Stimulated activated CD8-positive, alpha-beta memory T cell treated with anti-CD3 and anti-CD28 coated beads, Interleukin-7, amount 100 ng/mL, for 48 hours (primary cell): ENCODE results near the gene KRT39.
"Not testable (repeated sequence)": the region's sequence is repeated elsewhere in the genome, so short reads cannot be mapped to it uniquely, and the experiment has no call there.

ENCODE experiments used
- DNase-seq, 2 donors: peaks; one replicate each; pipeline ENCODE4 v3.0.0-alpha.2; 2020; ENCODE audit warnings: low read depth in 1 of 2; ENCODE audit errors: extremely low read depth in 1 of 2

KRT39 gene

DNA sequence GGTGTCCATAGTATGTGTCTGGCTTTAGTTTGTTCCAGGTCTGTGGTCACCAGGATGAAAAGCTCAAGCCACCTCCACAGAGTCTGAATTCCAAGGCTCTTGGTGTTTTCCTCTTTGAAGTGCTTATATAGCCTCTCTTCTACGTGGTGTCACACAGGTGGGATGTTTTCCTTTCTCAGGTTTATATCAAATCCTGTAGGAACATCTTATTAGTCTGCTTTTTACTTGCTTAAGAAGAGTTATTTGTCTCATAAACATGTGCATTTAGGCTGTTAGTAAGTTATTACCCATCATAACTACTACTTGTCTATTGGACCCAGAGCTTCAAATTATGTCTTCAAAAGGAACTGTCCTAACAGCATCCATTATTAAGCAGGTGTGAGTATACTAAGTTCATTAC, at the start of gene KRT39:
Gene KRT39 (minus strand): TSS at position 101 of the 400 bp plus-strand sequence. CDS start 92 bp downstream, at position 9.
- DNase-seq, result no peak

DNA sequence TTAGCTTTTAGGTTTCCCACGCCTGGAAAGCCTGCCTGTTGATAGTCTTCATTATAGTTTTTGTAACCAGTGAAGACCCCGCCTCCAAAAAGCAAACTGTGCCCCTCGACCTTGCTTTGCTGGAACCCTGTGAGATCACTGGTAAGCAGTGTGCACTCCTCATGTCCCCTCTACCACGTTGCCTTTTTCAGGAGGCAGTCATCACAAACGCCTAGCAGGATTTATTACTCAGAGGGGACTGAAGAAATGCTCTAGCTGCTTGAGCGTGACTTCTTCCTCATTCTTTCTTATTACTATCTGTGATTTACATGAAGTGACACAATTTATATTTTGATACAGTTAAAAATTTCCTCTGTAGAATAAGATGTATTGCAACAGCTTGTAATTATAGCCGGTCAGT, 48.7 kb upstream of the KRT39 start:
- no peak for DNase-seq

DNA sequence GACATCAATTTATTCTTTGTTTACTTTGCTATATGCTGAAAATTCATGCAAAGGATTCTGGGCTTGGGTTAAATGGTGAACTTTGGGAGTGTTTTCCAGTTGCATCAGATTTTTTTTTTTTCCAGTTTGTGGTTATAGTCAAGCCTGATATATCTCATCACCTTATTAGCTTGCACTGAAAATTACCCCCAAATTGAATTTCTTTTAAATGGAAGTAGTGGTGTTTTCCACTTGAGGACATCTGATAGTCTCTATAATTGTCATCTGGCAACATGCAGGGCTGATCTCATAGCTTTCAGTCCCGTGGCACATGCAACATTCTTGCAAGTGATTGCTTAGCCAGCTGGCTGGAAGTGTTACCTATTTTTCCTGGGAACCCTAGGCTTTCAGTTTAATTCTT, 46.9 kb upstream of the KRT39 start:
- no peak for DNase-seq

- DNase-seq, result no peak
Observed at GRCh38 chr17:41013181-41013580, 46.4 kb upstream of the KRT39 start.

DNA sequence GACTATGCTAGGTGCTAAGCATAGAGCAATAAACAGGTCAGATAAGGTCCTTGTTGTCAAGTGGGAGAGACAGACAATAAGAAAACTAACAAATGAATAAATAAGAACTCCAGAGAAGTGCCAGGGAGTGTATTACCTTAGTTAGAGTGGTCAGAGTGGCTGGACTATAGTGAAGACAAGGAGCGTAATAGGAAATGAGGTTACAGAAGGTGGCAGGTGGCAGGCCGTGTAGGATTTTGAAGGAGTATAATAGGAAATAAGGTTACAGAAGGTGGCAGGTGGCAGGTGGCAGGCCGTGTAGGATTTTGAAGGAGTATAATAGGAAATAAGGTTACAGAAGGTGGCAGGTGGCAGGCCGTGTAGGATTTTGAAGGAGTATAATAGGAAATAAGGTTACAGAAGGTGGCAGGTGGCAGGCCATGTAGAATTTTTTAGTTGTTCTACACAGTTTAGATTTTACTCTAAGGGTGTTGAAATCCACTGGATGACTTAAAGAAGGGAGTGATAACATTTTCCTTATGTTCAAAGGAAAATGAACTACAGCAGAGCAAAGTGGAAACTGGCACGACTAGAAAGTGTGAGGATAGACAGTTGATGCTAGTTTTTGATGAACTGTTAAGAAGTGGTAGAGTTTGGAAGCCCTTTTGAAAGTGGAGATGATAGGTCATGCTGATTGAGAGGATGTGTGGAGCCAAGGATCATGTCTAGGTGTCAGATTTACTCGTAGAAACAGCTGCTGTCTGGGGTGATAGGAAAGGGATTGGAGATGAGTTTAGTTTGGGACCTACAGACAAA, 45.8 kb upstream of the KRT39 start:
- no peak for DNase-seq

GRCh38 chr17:41010441-41010840, 43.7 kb upstream of the KRT39 start:
- DNase-seq, result no peak

GRCh38 chr17:41009936-41010335, 43.2 kb upstream of the KRT39 start:
- DNase-seq, result no peak

DNA sequence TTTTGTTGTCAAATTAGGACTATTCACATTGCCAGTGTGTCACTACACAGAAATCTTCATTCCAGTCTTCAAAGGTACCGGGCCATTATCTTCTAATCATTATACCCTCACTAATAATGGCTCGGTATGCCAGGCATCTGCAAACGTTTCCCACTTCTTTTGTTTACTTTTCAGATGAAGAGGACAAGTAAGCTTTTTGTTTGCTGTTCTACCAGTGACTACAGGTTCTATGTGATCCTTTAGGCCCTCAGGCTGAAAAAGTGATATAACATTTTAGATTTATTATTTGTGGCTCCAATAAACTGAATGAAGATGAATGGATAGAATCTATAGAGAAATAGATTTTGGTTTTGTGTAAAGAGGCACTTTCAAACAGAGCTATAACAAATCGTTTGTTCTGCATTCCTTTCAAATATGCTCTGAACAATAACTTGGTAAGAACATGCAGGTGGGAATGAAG, 42.6 kb upstream of the KRT39 start:
- DNase-seq, result no peak

- DNase-seq, result no peak
Observed at GRCh38 chr17:41008811-41009210, 42.1 kb upstream of the KRT39 start, which contains the start of gene KRTAP3-1. Gene KRTAP3-1 (minus strand): TSS chr17:41009128. CDS start chr17:41009074, 54 bp downstream.

DNA sequence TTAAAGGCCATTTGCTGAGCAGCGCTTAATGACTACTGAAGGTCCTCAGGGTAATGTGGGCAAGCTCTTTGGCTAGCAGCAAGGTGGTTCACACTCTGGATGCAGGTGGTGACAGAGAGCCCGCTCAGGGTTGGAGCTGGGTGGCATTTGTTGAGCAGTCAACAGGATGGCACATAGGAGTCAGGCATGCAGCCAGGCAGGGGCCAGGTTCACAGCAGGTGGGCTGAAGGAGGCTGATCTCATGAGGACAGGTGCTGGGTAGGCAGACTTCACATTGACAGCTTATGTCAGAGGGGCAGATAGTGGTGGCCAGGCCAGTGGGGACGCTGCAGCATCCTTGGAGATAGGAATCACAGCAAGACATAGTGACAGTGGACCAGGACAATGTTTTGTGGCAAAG, 37.6 kb upstream of the KRT39 start:
- DNase-seq, result no peak

- no peak for DNase-seq
Observed at GRCh38 chr17:41003926-41004325, 37.2 kb upstream of the KRT39 start.

DNA sequence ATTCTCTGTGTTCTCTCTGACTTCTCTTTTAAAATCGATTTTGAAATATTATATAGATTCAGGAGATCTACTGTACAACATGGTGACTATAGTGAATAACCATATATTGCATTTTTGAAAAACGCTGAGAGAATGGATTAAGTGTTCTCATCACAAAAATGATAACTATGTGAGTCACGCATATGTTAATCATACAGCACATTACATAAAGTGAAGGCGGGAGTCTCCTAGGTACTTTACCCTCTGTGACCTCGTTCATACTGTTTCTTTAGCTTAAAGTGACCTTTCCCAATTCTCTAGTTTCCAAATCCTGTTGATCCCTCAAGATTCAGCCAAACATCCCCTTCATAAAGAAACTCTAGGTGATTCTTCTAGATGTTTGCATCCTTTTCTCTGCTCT, 36.1 kb upstream of the KRT39 start:
- DNase-seq, result no peak

GRCh38 chr17:41001795-41002194, 35.0 kb upstream of the KRT39 start:
- DNase-seq, result no peak

- DNase-seq, result not testable (repeated sequence)
Observed at GRCh38 chr17:40999563-40999962, 32.8 kb upstream of the KRT39 start, which contains the start of gene KRTAP3-2. Gene KRTAP3-2 (minus strand): TSS chr17:40999906. CDS start chr17:40999853, 53 bp downstream.

- DNase-seq, result no peak
Observed at GRCh38 chr17:40997361-40997760, 30.6 kb upstream of the KRT39 start.

GRCh38 chr17:40996829-40997228, 30.1 kb upstream of the KRT39 start:
- DNase-seq, result no peak

DNA sequence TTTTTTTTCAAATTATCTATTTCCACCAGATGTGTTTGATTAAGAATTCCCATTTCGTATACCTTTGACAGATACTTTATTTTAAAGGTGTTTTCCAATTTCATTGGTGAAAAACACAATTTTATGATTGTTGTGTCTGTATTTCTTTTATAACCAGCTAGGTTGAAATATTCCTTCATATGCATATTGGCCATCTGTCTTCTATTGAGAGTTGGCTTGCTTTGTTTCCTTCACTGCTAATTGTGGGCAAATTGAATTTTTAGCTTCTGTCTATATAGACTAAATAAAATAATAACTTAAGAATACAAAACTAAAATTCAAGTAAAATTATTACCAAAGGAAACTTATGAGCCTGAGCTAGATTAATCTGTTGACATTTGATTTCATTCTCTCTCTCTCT, 28.4 kb upstream of the KRT39 start:
- no peak for DNase-seq

DNA sequence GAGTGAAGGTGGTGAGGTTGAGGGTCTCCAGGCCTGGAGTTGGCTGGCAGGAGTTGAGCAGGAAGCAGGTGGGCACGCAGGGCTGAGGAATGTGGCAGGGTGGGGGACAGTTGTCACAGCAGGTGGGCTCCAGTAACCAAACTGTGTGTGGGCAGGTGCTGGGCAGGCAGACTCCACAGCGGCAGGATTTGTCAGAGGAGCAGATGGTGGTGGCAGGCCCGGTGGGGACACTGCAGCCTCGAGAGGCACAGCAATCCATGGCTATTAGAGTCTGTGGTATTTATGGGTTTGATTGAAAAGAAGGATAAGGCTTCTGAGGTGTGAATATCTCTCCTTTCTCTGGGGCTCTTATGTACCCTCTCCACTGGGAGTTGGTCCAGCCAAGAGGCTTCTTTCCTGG, 27.1 kb upstream of the KRT39 start, which contains the start of gene KRTAP3-3:
Gene KRTAP3-3 (minus strand): TSS at position 326 of the 400 bp plus-strand sequence. CDS start 67 bp downstream, at position 259.
- DNase-seq, result no peak

- no peak for DNase-seq
Observed at GRCh38 chr17:40993084-40993483, 26.3 kb upstream of the KRT39 start.

DNA sequence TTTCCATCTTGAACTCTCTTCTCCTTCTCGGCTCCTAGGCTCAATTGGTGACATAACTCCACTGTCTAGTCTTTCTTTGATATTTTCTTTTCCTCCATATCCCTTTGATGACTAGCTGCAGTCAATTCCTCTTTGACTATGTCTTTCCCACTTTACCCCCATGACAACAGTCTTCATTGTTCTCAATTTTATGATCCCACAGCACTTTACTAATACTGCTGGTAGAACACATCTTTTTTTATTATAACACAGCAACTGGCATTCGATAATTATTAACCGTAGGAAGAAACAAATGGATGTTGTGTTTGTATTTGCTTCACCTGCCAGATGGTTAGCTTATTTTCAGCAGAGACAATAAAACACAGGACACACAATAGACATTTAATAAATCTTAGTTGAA, 25.9 kb upstream of the KRT39 start:
- DNase-seq, result no peak

- DNase-seq, result no peak
Observed at GRCh38 chr17:40986920-40987319, 20.2 kb upstream of the KRT39 start.

GRCh38 chr17:40984226-40984625, 17.5 kb upstream of the KRT39 start, which contains the start of gene KRT40:
Gene KRT40 (minus strand): TSS chr17:40984326. CDS start chr17:40984273, 53 bp downstream.
- DNase-seq, result no peak
